MM.1S (cell line): ENCODE measurements around the gene OR8U1.

Source experiments
- CTCF ChIP-seq: fragments of 300-600 bp; sonication (generic); IDR thresholded peaks from 2 replicates; pipeline ENCODE4 v1.5.1; 2016; ENCODE audit warnings: antibody characterized with exemption, low read length, mixed read lengths
- EZH2phosphoT487 ChIP-seq: fragments of 300-600 bp; sonication (generic); IDR thresholded peaks from 2 replicates; pipeline ENCODE4 v1.6.1; 2018; ENCODE audit warnings: antibody characterized with exemption, low read length

GRCh38 chr11:56340289-56340688, 35.1 kb upstream of the OR8U1 start:
- TF ChIP-seq CTCF (no peak), EZH2phosphoT487 (no peak)
